Psoas muscle (tissue), 8 donors: Measurements from ENCODE around the gene RRP15. TPM values are rescaled to one million over a fixed set of nuclear protein-coding genes. Genes with fewer than 3 reads are reported as not detected.

Source experiments
- ATAC-seq, 4 donors: fragments of 200-7000 bp; cut with Tn5 transposase; one replicate each; pipeline ENCODE4 v1.9.1; 2020; ENCODE audit warnings: moderate library complexity in 3 of 4, mild to moderate bottlenecking in 2 of 4
- DNase-seq, 2 donors: peaks; one replicate each; pipeline ENCODE4 v3.0.0-alpha.2; 2020
- H3K27ac ChIP-seq: fragments of 200-600 bp; one replicate; pipeline ENCODE4 v1.8.0; 2022
- H3K27me3 ChIP-seq, 3 donors: fragments of 200-600 bp in 1 of 3; one replicate each; pipeline versions ENCODE4 v1.6.1 to v1.8.0; 2013 to 2022; ENCODE audit warnings: low read length in 2 of 3, mild to moderate bottlenecking in 2 of 3, moderate library complexity in 1 of 3; ENCODE audit not compliant: insufficient read depth in 3 of 3
- H3K36me3 ChIP-seq, 2 donors: fragments of 200-600 bp in 1 of 2; one replicate each; pipeline versions ENCODE4 v1.6.1 to v1.8.0; 2013 to 2022; ENCODE audit warnings: low read depth in 1 of 2, mild to moderate bottlenecking in 1 of 2, moderate library complexity in 1 of 2; ENCODE audit not compliant: insufficient read depth in 1 of 2
- H3K4me1 ChIP-seq: fragments of 200-600 bp; one replicate; pipeline ENCODE4 v1.8.0; 2022
- H3K4me3 ChIP-seq: fragments of 200-600 bp; one replicate; pipeline ENCODE4 v1.8.0; 2022; ENCODE audit warnings: mild to moderate bottlenecking
- H3K9me3 ChIP-seq: fragments of 200-600 bp; one replicate; pipeline ENCODE4 v1.8.0; 2022
- CTCF ChIP-seq: fragments of 200-600 bp; IDR thresholded peaks from one replicate; pipeline ENCODE4 v1.8.0; 2022; ENCODE audit warnings: antibody characterized with exemption
- WGBS, 3 donors: extraction: QIAGEN DNeasy Blood & Tissue Kit; methylation state at CpG; one replicate each; pipeline versions ENCODE4 v1.1.6 to v1.1.7; 2013; 5-methylcytosine and 5-hydroxymethylcytosine counted together
- intact Hi-C, 2 donors: fragments of 100-400 bp; cut with DNase I; formaldehyde crosslinking; loops; one replicate each; pipeline versions ENCODE4 v1.11.0 to v1.14.2; 2022
- polyA plus RNA-seq, 3 donors: library from polyadenylated mRNA; stranded (reverse); fragments of 200-250 nt; gene quantifications; one replicate each; pipeline ENCODE4 v1.2.3, GENCODE V29; 2013
- total RNA-seq, 4 donors: library from RNA; stranded (reverse); fragmentation: NEBNext Ultra II Directional in 2 of 4; extraction: Animal tissue kit (Norgen Biotek cat#: 25700) in 2 of 4; gene quantifications; one replicate each; pipeline versions ENCODE4 v1.2.1 to v1.2.4, GENCODE V29; 2021 to 2023
- donor health status: healthy with polysubstance abuse.
- donor health status: DM: no; HTN: no; CAD: no; lungs with moderate emphysema.
- donor health status: Bipolar disorder and iron deficiency.
- donor health status: healthy.
- donor health status: DM: yes; HTN: yes; CAD: no.
- donor health status: DM: no; HTN: no; CAD: no.
- donor health status: DM: no; HTN: no; CAD: no.
- donor health status: DM: yes; HTN: yes; CAD: no.

RRP15 gene
- total and polyA plus RNA-seq, 7 donors: 10.1 to 58.4 (median 32.0) TPM

GRCh38 chr1:218332416-218332815, 47.3 kb downstream of the RRP15 start:
- TF ChIP-seq CTCF: no peak
- H3K36me3 ChIP-seq: peaks cover 0 to 10% of the 10 kb centered on the region in 2 donors
- H3K27ac ChIP-seq: no peak overlapping the region
- H3K4me1 ChIP-seq: no peaks in the 10 kb centered on the region
- DNase-seq (no peak), ATAC-seq (no peak)
- H3K27me3 ChIP-seq: no peaks in the 10 kb centered on the region
- no peaks in the 10 kb centered on the region for H3K9me3 ChIP-seq
- intact Hi-C loops: loop anchor here in 1 of 2 donors (5.0 to 10.0 kb wide), 3 partner anchors 732 to 1482 kb away; no protein-coding TSS in a partner anchor
- no peak overlapping the region for H3K4me3 ChIP-seq

GRCh38 chr1:218336328-218336727, 51.2 kb downstream of the RRP15 start:
- H3K4me1 ChIP-seq: no peaks in the 10 kb centered on the region
- intact Hi-C loops: loop anchor here in 1 of 2 donors (5.0 to 10.0 kb wide), 3 partner anchors 401 to 1478 kb away; no protein-coding TSS in a partner anchor
- no peaks in the 10 kb centered on the region for H3K27me3 ChIP-seq
- H3K9me3 ChIP-seq: no peaks in the 10 kb centered on the region
- ATAC-seq (no peak), DNase-seq (no peak)
- 45 to 53% (median 50%) methylated on average over 2 of the region's 2 CpGs for WGBS, 3 donors
- no peak for TF ChIP-seq CTCF
- H3K27ac ChIP-seq: no peak overlapping the region
- peaks cover 0 to 5% of the 10 kb centered on the region in 2 donors for H3K36me3 ChIP-seq
- H3K4me3 ChIP-seq: no peak overlapping the region

- intact Hi-C loops: loop anchor here in 1 of 2 donors (5.0 to 10.0 kb wide), 3 partner anchors 398 to 1475 kb away; no protein-coding TSS in a partner anchor
Observed at GRCh38 chr1:218339267-218339831, 54.3 kb downstream of the RRP15 start.

GRCh38 chr1:218341325-218341724, 56.2 kb downstream of the RRP15 start:
- Histone ChIP-seq H3K9me3 (no peaks in the 10 kb centered on the region), H3K4me1 (peaks cover 8% of the 10 kb centered on the region), H3K27me3 (no peaks in the 10 kb centered on the region), H3K27ac (no peak overlapping the region), H3K36me3 (no peaks in the 10 kb centered on the region), H3K4me3 (no peak overlapping the region)
- WGBS, 3 donors: 93 to 100% (median 94%) methylated on average over 1 of the region's 1 CpG
- no peak for ATAC-seq
- intact Hi-C loops: loop anchor here (5.0 to 10.0 kb wide), 4 partner anchors 143 to 833 kb away; partner anchors contain the start of gene LYPLAL1 (in 1 of the 2)
- no peak for TF ChIP-seq CTCF
- DNase-seq: no peak

More at GRCh38 chr1:218339267-218339831, 54.3 kb downstream of the RRP15 start:
- H3K27ac ChIP-seq: no peak overlapping the region
- ATAC-seq (peak in 2 of 4 donors; percentile 63 to 74), DNase-seq (no peak)
- H3K9me3 ChIP-seq: no peaks in the 10 kb centered on the region
- no peaks in the 10 kb centered on the region for H3K36me3 ChIP-seq
- 0 to 2% (median 1%) methylated on average over 1 of the region's 1 CpG for WGBS, 3 donors
- peak; percentile 76 for TF ChIP-seq CTCF
- no peak overlapping the region for H3K4me3 ChIP-seq
- peaks cover 2% of the 10 kb centered on the region for H3K4me1 ChIP-seq
- no peaks in the 10 kb centered on the region for H3K27me3 ChIP-seq
